Measurements from ENCODE around the gene ARHGEF28. TPM values are rescaled to one million over a fixed set of nuclear protein-coding genes. Genes with fewer than 3 reads are reported as not detected.

ARHGEF28 gene
- total and polyA plus RNA-seq, 2 of the 13 experiments (the other 11 are each of a cell fraction or from before 2014, with no cell fraction given) = 17.4 to 34.1 TPM

DNA sequence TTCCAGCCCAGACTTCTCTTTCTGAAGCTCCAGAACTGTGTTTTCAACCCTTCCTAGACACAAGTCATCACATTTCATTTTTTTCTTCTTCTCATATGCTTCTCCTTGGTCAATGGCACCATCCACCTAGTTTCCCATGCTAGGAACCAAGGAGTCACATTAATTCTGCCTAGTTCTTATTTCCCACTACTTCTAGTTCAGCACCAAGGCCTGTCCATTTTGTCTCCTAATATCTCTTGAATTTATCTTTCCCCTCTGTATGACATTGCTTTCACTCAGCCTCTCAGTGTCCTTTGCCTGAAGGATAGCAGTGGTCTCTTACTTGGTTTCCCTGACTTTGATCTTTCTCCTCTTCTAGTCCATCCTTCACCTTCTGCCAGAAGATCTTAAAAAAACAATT, 38.8 kb downstream of the ARHGEF28 start:
- Histone ChIP-seq H3K27me3 (ENCODE audit: control insufficient read depth in 1 of 2, insufficient read depth in 2 of 2, low read length in 2 of 2) (no peaks in the 10 kb centered on the region), H3K79me2 (ENCODE audit: insufficient read depth, low read length) (peaks cover 27% of the 10 kb centered on the region), H3K9ac (ENCODE audit: insufficient read depth, low read depth, low read length) (no peak overlapping the region), H3K4me1 (ENCODE audit: insufficient read depth, low read length) (peaks cover 53% of the 10 kb centered on the region), H4K20me1 (ENCODE audit: insufficient read depth, low read length) (no peaks in the 10 kb centered on the region), H3K36me3 (replicated peaks in 1 of 2; ENCODE audit: control insufficient read depth in 1 of 2, insufficient read depth in 2 of 2, low read length in 2 of 2) (no peaks in the 10 kb centered on the region; a peak in 1 of 5 replicates), H2AFZ (ENCODE audit: low read length) (no peak overlapping the region), H3K4me3 (replicated peaks in 1 of 3; ENCODE audit: insufficient read depth in 1 of 3, low read depth in 2 of 3, low read length in 3 of 3) (no peak overlapping the region), H3K4me2 (ENCODE audit: low read depth, low read length) (no peak overlapping the region), H3K9me3 (ENCODE audit: low read length) (no peaks in the 10 kb centered on the region), H3K27ac (ENCODE audit: extremely low read length, insufficient read depth, low read length) (no peak overlapping the region)
- no peak for DNase-seq (ENCODE audit: low spot score)
- in situ Hi-C loops (cut with HindIII; ENCODE audit: extremely low pct_ligation_motif_present, low pct_unique_long_range_greater_than_20kb) (no loop called here), intact Hi-C loops (cut with micrococcal nuclease; ENCODE audit: unreplicated experiment) (loop anchor here (5.0 kb wide), 1 partner anchor 37 kb away; the partner anchor contains the start of gene ARHGEF28)
- no peak for ATAC-seq
- no peak for TF ChIP-seq ZNF263 (CRISPR knock-in tag; IDR thresholded peaks at IDR 0.05)
- no peak for TF ChIP-seq ZNF354B (CRISPR knock-in tag; IDR thresholded peaks at IDR 0.05)
- TF ChIP-seq SOX13 (IDR thresholded peaks at IDR 0.05) = no peak
- no peak for TF ChIP-seq SOX13 (CRISPR knock-in tag; conservative IDR thresholded peaks at IDR 0.05 in 1 of 2, IDR thresholded peaks at IDR 0.05 in 1 of 2)
- TF ChIP-seq SPEN (CRISPR knock-in tag; IDR thresholded peaks at IDR 0.05; ENCODE audit: low read depth) = no peak
- no peak for TF ChIP-seq ZSCAN22 (CRISPR knock-in tag; IDR thresholded peaks at IDR 0.05)
- TF ChIP-seq ZBTB20 (CRISPR knock-in tag; IDR thresholded peaks at IDR 0.05; ENCODE audit: borderline replicate concordance, low read depth) = no peak
- no peak for TF ChIP-seq ZNF605 (CRISPR knock-in tag; IDR thresholded peaks at IDR 0.05)
- TF ChIP-seq, protein P1, sequence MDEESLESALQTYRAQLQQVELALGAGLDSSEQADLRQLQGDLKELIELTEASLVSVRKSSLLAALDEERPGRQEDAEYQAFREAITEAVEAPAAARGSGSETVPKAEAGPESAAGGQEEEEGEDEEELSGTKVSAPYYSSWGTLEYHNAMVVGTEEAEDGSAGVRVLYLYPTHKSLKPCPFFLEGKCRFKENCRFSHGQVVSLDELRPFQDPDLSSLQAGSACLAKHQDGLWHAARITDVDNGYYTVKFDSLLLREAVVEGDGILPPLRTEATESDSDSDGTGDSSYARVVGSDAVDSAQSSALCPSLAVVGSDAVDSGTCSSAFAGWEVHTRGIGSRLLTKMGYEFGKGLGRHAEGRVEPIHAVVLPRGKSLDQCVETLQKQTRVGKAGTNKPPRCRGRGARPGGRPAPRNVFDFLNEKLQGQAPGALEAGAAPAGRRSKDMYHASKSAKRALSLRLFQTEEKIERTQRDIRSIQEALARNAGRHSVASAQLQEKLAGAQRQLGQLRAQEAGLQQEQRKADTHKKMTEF (CRISPR knock-in tag; IDR thresholded peaks at IDR 0.05) = no peak
- TF ChIP-seq ZNF883 (CRISPR knock-in tag; IDR thresholded peaks at IDR 0.05; ENCODE audit: not compliant biosample characterization) = no peak
- no peak for TF ChIP-seq ZNF382 (CRISPR knock-in tag; IDR thresholded peaks at IDR 0.05; ENCODE audit: borderline replicate concordance)
- no peak for TF ChIP-seq CHD4 (IDR thresholded peaks at IDR 0.05; ENCODE audit: borderline replicate concordance, low read length)
- TF ChIP-seq ZBTB40 (IDR thresholded peaks at IDR 0.05) = no peak
- no peak for TF ChIP-seq ZBTB40 (CRISPR knock-in tag; IDR thresholded peaks at IDR 0.05)
- ChIA-PET POLR2A (interaction anchor here (0.7 to 1.8 kb wide), 2 partner anchors 9 to 39 kb away, joined by 4 to 7 read pairs; partner anchors contain the start of gene ARHGEF28), CTCF (ENCODE audit: low intra/inter-chr PET ratio, low total read pairs) (no interaction called here)
- no TSS peak for BruUV-seq (replicated peaks)
- no peak for FAIRE-seq
